Uterus (tissue), 4 donors: ENCODE results near the gene SHROOM3. TPM values are rescaled to one million over a fixed set of nuclear protein-coding genes. Genes with fewer than 3 reads are reported as not detected.

Experiments used
- DNase-seq, 2 donors: peaks; one replicate each; pipeline ENCODE4 v3.0.0-alpha.2; 2019 to 2020
- H3K27ac ChIP-seq, 2 donors: fragments of 200-600 bp; sonication (generic); 1 replicate in 1 of 2; 2 replicates in 1 of 2; pipeline ENCODE4 v1.5.1; 2016 to 2018
- H3K27me3 ChIP-seq, 2 donors: fragments of 200-600 bp; sonication (generic); one replicate each; pipeline ENCODE4 v1.5.1; 2018 to 2019; ENCODE audit warnings: control low read depth in 1 of 2
- H3K36me3 ChIP-seq, 2 donors: fragments of 200-600 bp; sonication (generic); one replicate each; pipeline ENCODE4 v1.5.1; 2019; ENCODE audit warnings: control low read depth in 1 of 2
- H3K4me1 ChIP-seq, 2 donors: fragments of 200-600 bp; sonication (generic); one replicate each; pipeline ENCODE4 v1.5.1; 2018 to 2019; ENCODE audit warnings: control low read depth in 1 of 2
- H3K4me3 ChIP-seq, 2 donors: fragments of 200-600 bp; sonication (generic); 1 replicate in 1 of 2; 2 replicates in 1 of 2; pipeline ENCODE4 v1.5.1; 2018 to 2019; ENCODE audit warnings: mild to moderate bottlenecking in 1 of 2
- H3K9me3 ChIP-seq, 2 donors: fragments of 200-600 bp; sonication (generic); one replicate each; pipeline ENCODE4 v1.5.1; 2019; ENCODE audit warnings: control low read depth in 1 of 2
- POLR2A ChIP-seq, 2 donors: fragments of 450-650 bp; IDR thresholded peaks; one replicate each; pipeline ENCODE4 v1.6.1; 2016; ENCODE audit warnings: antibody characterized with exemption in 2 of 2, mild to moderate bottlenecking in 1 of 2, moderate library complexity in 1 of 2
- intact Hi-C: fragments of 100-400 bp; cut with DNase I; formaldehyde crosslinking; loops from one replicate; pipeline ENCODE4 v1.15.1; 2023; ENCODE audit warnings: low total_unique reads
- total RNA-seq, 4 donors: library from RNA; depleted of rRNA in 3 of 4; stranded (reverse); fragments of >200 nt in 3 of 4; gene quantifications; one replicate each; pipeline versions ENCODE4 v1.1.0 to v1.2.4, GENCODE V29; 2014 to 2023
- TF ChIP-seq, protein P1 (sequence below), 4 experiments: fragments of 200-600 bp in 2 of 4; fragments of 450-650 bp in 2 of 4; sonication (generic) in 2 of 4; IDR thresholded peaks; one replicate each; pipeline ENCODE4 v1.5.1; 2016 to 2019; ENCODE audit warnings: antibody characterized with exemption in 4 of 4, mild to moderate bottlenecking in 2 of 4, moderate library complexity in 1 of 4
- donor health status: DM: yes; HTN: yes; CAD: no.

SHROOM3 gene
- total RNA-seq, 4 donors from 2014 or later = 1.5 to 24.1 (median 3.4) TPM

DNA sequence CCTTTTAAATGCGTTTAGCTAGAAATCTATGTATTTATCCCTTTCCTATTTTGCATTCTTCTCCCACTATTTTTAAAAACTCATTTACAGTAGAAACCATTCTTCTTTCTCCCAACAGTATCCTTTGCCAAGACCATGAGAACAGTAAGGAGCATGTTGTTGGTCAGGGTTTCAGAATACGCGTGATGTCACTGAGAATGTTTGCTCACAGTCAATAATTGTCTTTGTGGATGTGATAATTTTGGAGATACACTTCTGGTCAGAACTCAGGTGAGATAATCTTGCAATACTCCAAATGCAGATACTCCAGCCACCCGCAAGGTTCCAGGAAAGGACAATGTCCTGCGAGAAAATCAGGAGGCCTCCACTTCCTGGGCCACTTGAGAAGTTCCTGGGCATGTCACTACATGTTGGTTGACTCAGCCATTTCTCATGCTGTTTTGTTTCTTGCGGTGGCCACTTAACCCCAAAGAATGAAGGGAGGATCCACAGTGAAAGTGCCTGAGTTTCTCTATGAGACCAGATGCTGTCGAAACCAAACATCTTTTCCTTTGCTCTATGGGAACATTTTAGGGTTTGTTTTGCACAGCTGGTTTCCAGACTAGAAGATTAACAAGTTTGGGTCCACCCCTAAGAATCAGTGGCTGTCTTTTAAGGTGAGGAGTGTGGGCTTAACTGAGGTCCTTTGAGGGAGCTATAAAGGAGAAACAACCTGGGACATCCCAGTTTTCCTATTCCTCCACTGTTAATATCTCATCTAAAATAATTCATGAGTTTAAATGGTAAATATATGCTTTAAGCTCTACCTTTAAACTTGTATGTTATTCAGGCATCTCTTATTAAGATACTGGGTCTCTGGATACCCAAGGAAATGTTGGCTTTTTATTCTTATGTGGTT, 346.9 kb downstream of the SHROOM3 start:
- no peaks in the 10 kb centered on the region for H3K4me1 ChIP-seq
- no peaks in the 10 kb centered on the region for H3K36me3 ChIP-seq
- DNase-seq = no peak
- no peak for TF ChIP-seq POLR2A (IDR thresholded peaks at IDR 0.05)
- TF ChIP-seq, protein P1, sequence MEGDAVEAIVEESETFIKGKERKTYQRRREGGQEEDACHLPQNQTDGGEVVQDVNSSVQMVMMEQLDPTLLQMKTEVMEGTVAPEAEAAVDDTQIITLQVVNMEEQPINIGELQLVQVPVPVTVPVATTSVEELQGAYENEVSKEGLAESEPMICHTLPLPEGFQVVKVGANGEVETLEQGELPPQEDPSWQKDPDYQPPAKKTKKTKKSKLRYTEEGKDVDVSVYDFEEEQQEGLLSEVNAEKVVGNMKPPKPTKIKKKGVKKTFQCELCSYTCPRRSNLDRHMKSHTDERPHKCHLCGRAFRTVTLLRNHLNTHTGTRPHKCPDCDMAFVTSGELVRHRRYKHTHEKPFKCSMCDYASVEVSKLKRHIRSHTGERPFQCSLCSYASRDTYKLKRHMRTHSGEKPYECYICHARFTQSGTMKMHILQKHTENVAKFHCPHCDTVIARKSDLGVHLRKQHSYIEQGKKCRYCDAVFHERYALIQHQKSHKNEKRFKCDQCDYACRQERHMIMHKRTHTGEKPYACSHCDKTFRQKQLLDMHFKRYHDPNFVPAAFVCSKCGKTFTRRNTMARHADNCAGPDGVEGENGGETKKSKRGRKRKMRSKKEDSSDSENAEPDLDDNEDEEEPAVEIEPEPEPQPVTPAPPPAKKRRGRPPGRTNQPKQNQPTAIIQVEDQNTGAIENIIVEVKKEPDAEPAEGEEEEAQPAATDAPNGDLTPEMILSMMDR (IDR thresholded peaks at IDR 0.05) = no peak
- H3K4me3 ChIP-seq = no peak overlapping the region
- H3K27ac ChIP-seq = no peak overlapping the region
- intact Hi-C loops = no loop called here
- H3K9me3 ChIP-seq = no peaks in the 10 kb centered on the region
- H3K27me3 ChIP-seq = no peaks in the 10 kb centered on the region

DNA sequence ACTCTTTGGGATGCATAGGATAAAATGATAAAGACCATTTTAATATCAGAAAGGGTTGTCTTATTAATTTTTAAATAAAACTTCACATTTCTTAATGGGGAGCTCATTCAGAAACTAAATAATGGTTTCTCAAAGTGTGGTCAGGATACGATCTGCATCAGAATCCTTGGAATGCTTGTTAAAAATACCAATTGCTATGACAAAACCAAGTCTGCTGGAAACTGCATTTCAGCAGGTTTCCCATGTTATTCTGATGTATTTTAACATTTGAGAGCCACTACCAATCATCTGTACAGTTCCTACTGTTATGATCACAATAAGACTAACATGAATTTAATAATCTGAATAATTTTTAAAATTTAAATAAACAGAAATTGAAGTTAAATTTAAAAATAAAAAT, 347.8 kb downstream of the SHROOM3 start:
- TF ChIP-seq, protein P1 (IDR thresholded peaks at IDR 0.05) = no peak
- intact Hi-C loops = no loop called here
- H3K9me3 ChIP-seq = no peaks in the 10 kb centered on the region
- no peaks in the 10 kb centered on the region for H3K36me3 ChIP-seq
- H3K27me3 ChIP-seq = no peaks in the 10 kb centered on the region
- H3K4me3 ChIP-seq = no peak overlapping the region
- DNase-seq = no peak
- H3K27ac ChIP-seq = no peak overlapping the region
- H3K4me1 ChIP-seq = no peaks in the 10 kb centered on the region

DNA sequence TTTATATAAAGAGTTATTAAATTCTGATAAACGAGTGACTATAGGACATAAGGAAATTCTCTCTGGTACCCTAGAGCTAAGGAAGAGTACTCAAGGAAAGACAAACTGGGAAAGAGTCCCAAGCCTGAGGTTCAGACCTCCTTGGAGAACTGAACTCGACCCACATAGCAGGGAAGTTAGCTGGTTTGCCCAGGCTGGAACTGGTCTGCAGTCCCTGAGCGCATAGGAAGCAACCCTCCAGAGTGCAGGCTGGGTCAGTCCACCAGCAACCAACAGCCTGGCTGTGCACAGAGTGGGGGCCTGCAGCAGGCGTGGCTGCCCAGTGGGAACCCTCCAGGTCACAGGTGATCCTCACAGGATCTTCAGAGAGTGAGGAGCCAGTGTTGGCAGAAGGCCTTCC, 348.8 kb downstream of the SHROOM3 start:
- no peaks in the 10 kb centered on the region for H3K4me1 ChIP-seq
- intact Hi-C loops = no loop called here
- H3K27ac ChIP-seq = no peak overlapping the region
- H3K27me3 ChIP-seq = no peaks in the 10 kb centered on the region
- TF ChIP-seq POLR2A (IDR thresholded peaks at IDR 0.05) = no peak
- TF ChIP-seq, protein P1 (IDR thresholded peaks at IDR 0.05) = no peak
- no peak for DNase-seq
- no peak overlapping the region for H3K4me3 ChIP-seq
- no peaks in the 10 kb centered on the region for H3K36me3 ChIP-seq
- no peaks in the 10 kb centered on the region for H3K9me3 ChIP-seq

DNA sequence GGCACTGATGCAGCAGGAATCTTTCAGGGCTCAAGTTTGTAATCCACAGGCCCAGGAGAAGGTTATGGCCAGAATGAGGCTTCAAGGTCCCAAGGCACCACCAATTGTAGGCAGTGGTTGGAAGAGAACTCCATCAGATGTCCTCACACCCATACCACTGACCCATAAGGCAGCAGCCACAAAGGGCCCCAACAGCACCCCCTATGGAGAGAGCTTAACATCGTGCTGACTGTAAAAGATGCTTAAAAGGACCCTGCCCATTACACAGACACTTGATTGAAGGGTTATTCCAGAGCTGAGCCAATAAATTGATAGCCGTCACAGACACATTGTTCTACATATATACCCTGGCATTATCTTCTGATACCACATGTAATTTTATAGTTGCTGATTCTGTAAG, 349.2 kb downstream of the SHROOM3 start:
- Histone ChIP-seq H3K36me3 (no peaks in the 10 kb centered on the region), H3K9me3 (no peaks in the 10 kb centered on the region), H3K27ac (no peak overlapping the region), H3K4me3 (no peak overlapping the region), H3K27me3 (no peaks in the 10 kb centered on the region), H3K4me1 (no peaks in the 10 kb centered on the region)
- no peak for TF ChIP-seq POLR2A (IDR thresholded peaks at IDR 0.05)
- TF ChIP-seq, protein P1 (IDR thresholded peaks at IDR 0.05) = no peak
- intact Hi-C loops = no loop called here
- no peak for DNase-seq

DNA sequence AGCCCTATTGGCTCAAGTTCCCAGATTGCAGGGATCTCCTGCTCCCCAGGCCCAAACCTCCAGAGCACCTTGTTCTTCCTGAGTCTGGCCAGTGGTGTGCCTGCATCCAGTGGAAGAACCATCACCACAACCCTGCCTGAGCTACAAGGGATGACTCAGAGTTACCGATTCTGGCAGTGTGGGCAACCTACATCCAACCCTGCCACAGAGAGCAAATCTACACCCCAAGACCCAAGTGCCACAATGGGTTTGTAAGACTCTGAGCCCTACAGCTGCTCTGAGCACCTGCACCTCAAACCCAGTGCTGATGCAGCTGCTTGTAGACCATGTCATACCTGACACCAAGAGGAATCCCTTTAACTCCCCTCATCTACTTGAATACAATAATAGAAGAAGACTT, 352.9 kb downstream of the SHROOM3 start:
- Histone ChIP-seq H3K4me3 (no peak overlapping the region), H3K9me3 (no peaks in the 10 kb centered on the region), H3K27ac (no peak overlapping the region), H3K4me1 (no peaks in the 10 kb centered on the region), H3K27me3 (no peaks in the 10 kb centered on the region), H3K36me3 (no peaks in the 10 kb centered on the region)
- no peak for DNase-seq
- intact Hi-C loops = no loop called here
- TF ChIP-seq POLR2A (IDR thresholded peaks at IDR 0.05) = no peak
- TF ChIP-seq, protein P1 (IDR thresholded peaks at IDR 0.05) = no peak
